ENCODE results near the gene AOPEP.

DNA sequence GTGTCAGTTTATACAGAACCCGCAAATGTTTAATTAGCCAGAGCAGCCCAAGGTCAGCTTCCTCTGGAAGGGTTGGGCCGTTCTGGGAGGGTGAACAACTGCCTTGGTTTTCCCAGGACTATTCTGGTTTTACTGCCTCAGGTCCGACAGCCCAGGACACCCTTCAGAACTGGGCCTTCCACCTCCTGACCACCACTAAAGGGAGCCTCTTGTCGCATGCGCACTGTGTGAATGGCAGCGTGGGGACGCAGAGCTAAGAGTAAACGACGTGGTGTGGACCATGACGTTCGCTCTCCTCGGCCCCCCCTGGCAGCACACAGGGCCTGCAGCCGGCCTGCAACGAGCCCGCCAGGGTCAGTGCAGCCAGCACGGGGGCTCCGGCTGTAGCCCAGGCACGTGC, 376.1 kb downstream of the AOPEP start:
- no peak for TF ChIP-seq RAD21 (IDR thresholded peaks at IDR 0.05; ENCODE audit: low read depth)
- TF ChIP-seq FOXM1 (IDR thresholded peaks at IDR 0.05; ENCODE audit: borderline replicate concordance, low read depth), result no peak
- no peak for TF ChIP-seq EGR1 (IDR thresholded peaks at IDR 0.05)
- TF ChIP-seq, protein P1, sequence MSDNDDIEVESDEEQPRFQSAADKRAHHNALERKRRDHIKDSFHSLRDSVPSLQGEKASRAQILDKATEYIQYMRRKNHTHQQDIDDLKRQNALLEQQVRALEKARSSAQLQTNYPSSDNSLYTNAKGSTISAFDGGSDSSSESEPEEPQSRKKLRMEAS (IDR thresholded peaks at IDR 0.05), result no peak
- no peak for TF ChIP-seq NFIC (IDR thresholded peaks at IDR 0.05)
- TF ChIP-seq ZBTB7A (IDR thresholded peaks at IDR 0.05; ENCODE audit: low read depth), result no peak
- TF ChIP-seq EP300 (IDR thresholded peaks at IDR 0.05; ENCODE audit: borderline replicate concordance), result no peak
- TF ChIP-seq, protein P2, sequence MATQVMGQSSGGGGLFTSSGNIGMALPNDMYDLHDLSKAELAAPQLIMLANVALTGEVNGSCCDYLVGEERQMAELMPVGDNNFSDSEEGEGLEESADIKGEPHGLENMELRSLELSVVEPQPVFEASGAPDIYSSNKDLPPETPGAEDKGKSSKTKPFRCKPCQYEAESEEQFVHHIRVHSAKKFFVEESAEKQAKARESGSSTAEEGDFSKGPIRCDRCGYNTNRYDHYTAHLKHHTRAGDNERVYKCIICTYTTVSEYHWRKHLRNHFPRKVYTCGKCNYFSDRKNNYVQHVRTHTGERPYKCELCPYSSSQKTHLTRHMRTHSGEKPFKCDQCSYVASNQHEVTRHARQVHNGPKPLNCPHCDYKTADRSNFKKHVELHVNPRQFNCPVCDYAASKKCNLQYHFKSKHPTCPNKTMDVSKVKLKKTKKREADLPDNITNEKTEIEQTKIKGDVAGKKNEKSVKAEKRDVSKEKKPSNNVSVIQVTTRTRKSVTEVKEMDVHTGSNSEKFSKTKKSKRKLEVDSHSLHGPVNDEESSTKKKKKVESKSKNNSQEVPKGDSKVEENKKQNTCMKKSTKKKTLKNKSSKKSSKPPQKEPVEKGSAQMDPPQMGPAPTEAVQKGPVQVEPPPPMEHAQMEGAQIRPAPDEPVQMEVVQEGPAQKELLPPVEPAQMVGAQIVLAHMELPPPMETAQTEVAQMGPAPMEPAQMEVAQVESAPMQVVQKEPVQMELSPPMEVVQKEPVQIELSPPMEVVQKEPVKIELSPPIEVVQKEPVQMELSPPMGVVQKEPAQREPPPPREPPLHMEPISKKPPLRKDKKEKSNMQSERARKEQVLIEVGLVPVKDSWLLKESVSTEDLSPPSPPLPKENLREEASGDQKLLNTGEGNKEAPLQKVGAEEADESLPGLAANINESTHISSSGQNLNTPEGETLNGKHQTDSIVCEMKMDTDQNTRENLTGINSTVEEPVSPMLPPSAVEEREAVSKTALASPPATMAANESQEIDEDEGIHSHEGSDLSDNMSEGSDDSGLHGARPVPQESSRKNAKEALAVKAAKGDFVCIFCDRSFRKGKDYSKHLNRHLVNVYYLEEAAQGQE (IDR thresholded peaks at IDR 0.05; ENCODE audit: low read depth), result no peak
- no peak for TF ChIP-seq TCF12 (IDR thresholded peaks at IDR 0.05; ENCODE audit: low read depth)
